BLaER1 treated with 17β-estradiol and CSF1 and Interleukin-3, amounts not matched to agents 10 nM and 100 nM (cell line): ENCODE measurements around the gene WNK2.
"Not testable (repeated sequence)": the region's sequence is repeated elsewhere in the genome, so short reads cannot be mapped to it uniquely, and the experiment has no call there.

Source experiments
- H3K27ac ChIP-seq, 11 experiments: shearing (Covaris generic); formaldehyde crosslinking; 2 replicates each; pipeline ENCODE4 v1.8.1; 2022
- H3K27me3 ChIP-seq, 11 experiments: shearing (Covaris generic); formaldehyde crosslinking; 2 replicates each; pipeline ENCODE4 v1.8.1; 2022
- H3K36me3 ChIP-seq, 11 experiments: shearing (Covaris generic); formaldehyde crosslinking; 2 replicates each; pipeline ENCODE4 v1.8.1; 2022
- H3K4me1 ChIP-seq, 10 experiments: shearing (Covaris generic); formaldehyde crosslinking; 2 replicates each; pipeline ENCODE4 v1.8.1; 2022
- H3K4me2 ChIP-seq, 11 experiments: shearing (Covaris generic); formaldehyde crosslinking; 2 replicates each; pipeline ENCODE4 v1.8.1; 2022
- H3K4me3 ChIP-seq, 10 experiments: shearing (Covaris generic); formaldehyde crosslinking; 2 replicates each; pipeline ENCODE4 v1.8.1; 2022
- H3K9ac ChIP-seq, 11 experiments: shearing (Covaris generic); formaldehyde crosslinking; 2 replicates each; pipeline ENCODE4 v1.8.1; 2022
- H3K9me3 ChIP-seq, 11 experiments: shearing (Covaris generic); formaldehyde crosslinking; replicated peaks in 1 of 11; 2 replicates each; pipeline ENCODE4 v1.8.1; 2022
- H4K20me1 ChIP-seq, 11 experiments: shearing (Covaris generic); formaldehyde crosslinking; 2 replicates each; pipeline ENCODE4 v1.8.1; 2022
- Cebpa-rat ChIP-seq, 11 experiments: shearing (Covaris generic); IDR thresholded peaks; 2 replicates each; pipeline ENCODE4 v1.8.1; 2022

Gene WNK2

GRCh38 chr9:93343663-93344062, 159.7 kb downstream of the WNK2 start:
- no peak overlapping the region for H3K27ac ChIP-seq
- peaks cover 0 to under 1% (median 0%) of the 10 kb centered on the region in 11 experiments; a peak in 2 of 22 replicates for H3K36me3 ChIP-seq
- no peak overlapping the region for H3K4me3 ChIP-seq
- H3K9me3 ChIP-seq = peaks cover 31 to 41% (median 35%) of the 10 kb centered on the region in 11 experiments
- H4K20me1 ChIP-seq = no peaks in the 10 kb centered on the region
- H3K4me1 ChIP-seq = no peaks in the 10 kb centered on the region
- peaks cover 26 to 36% (median 31%) of the 10 kb centered on the region in 11 experiments for H3K27me3 ChIP-seq
- no peak for TF ChIP-seq Cebpa-rat (IDR thresholded peaks at IDR 0.05)
- H3K4me2 ChIP-seq = no peak overlapping the region
- no peak overlapping the region for H3K9ac ChIP-seq

GRCh38 chr9:93345643-93346230, 161.8 kb downstream of the WNK2 start:
- Histone ChIP-seq H3K36me3 (no peaks in the 10 kb centered on the region), H3K9me3 (peaks cover 15 to 22% (median 19%) of the 10 kb centered on the region in 11 experiments), H3K4me3 (peak overlapping the region in 2 of 10 experiments; percentile 18 to 24; a peak in 2 of 20 replicates), H3K9ac (no peak overlapping the region), H3K4me1 (no peaks in the 10 kb centered on the region), H3K4me2 (no peak overlapping the region; a peak in 1 of 22 replicates), H4K20me1 (no peaks in the 10 kb centered on the region), H3K27ac (no peak overlapping the region), H3K27me3 (peaks cover 26 to 36% (median 31%) of the 10 kb centered on the region in 11 experiments)
- no peak for TF ChIP-seq Cebpa-rat (IDR thresholded peaks at IDR 0.05)

GRCh38 chr9:93346231-93347112, 162.5 kb downstream of the WNK2 start:
- TF ChIP-seq Cebpa-rat (IDR thresholded peaks at IDR 0.05) = no peak
- Histone ChIP-seq H3K27ac (no peak overlapping the region), H3K4me2 (peak overlapping the region in 1 of 11 experiments; percentile 23; a peak in 1 of 22 replicates), H3K9me3 (peaks cover 15 to 22% (median 19%) of the 10 kb centered on the region in 11 experiments), H3K36me3 (no peaks in the 10 kb centered on the region), H3K4me3 (peak overlapping the region in 2 of 10 experiments; percentile 18 to 24; a peak in 2 of 20 replicates), H3K27me3 (peaks cover 26 to 36% (median 31%) of the 10 kb centered on the region in 11 experiments), H4K20me1 (no peaks in the 10 kb centered on the region), H3K9ac (no peak overlapping the region), H3K4me1 (no peaks in the 10 kb centered on the region)

GRCh38 chr9:93347371-93347975, 163.5 kb downstream of the WNK2 start:
- Histone ChIP-seq H3K9me3 (peaks cover 15 to 22% (median 19%) of the 10 kb centered on the region in 11 experiments), H3K27me3 (peaks cover 26 to 36% (median 31%) of the 10 kb centered on the region in 11 experiments)
- not testable (repeated sequence) for H3K9ac ChIP-seq, H3K36me3 ChIP-seq, H3K4me3 ChIP-seq, H3K4me1 ChIP-seq, H3K4me2 ChIP-seq, H4K20me1 ChIP-seq, H3K27ac ChIP-seq

- not testable (repeated sequence) for H3K4me3 ChIP-seq, H3K36me3 ChIP-seq, H3K27me3 ChIP-seq, H3K27ac ChIP-seq, H3K4me1 ChIP-seq, H3K9ac ChIP-seq, H4K20me1 ChIP-seq, H3K4me2 ChIP-seq
- peaks cover 0 to 10% (median 2%) of the 10 kb centered on the region in 11 experiments; a peak in 11 of 22 replicates for H3K9me3 ChIP-seq
Observed at GRCh38 chr9:93353413-93354310, 169.7 kb downstream of the WNK2 start.

- H3K27me3 ChIP-seq = no peaks in the 10 kb centered on the region
- peaks cover 0 to 7% (median 0%) of the 10 kb centered on the region in 10 experiments; a peak in 1 of 20 replicates for H3K4me1 ChIP-seq
- H3K36me3 ChIP-seq = no peaks in the 10 kb centered on the region
- no peak overlapping the region for H3K9ac ChIP-seq
- H3K4me3 ChIP-seq = no peak overlapping the region
- H3K27ac ChIP-seq = no peak overlapping the region
- H3K4me2 ChIP-seq = no peak overlapping the region
- H3K9me3 ChIP-seq = peaks cover 6 to 18% (median 9%) of the 10 kb centered on the region in 11 experiments
- H4K20me1 ChIP-seq = no peaks in the 10 kb centered on the region
- TF ChIP-seq Cebpa-rat (IDR thresholded peaks at IDR 0.05) = no peak
Observed at GRCh38 chr9:93354451-93354850, 170.5 kb downstream of the WNK2 start.

GRCh38 chr9:93355827-93356226, 171.9 kb downstream of the WNK2 start:
- H3K9ac ChIP-seq = no peak overlapping the region
- TF ChIP-seq Cebpa-rat (IDR thresholded peaks at IDR 0.05) = no peak
- peaks cover 20 to 32% (median 23%) of the 10 kb centered on the region in 11 experiments for H3K9me3 ChIP-seq
- no peak overlapping the region for H3K27ac ChIP-seq
- no peaks in the 10 kb centered on the region for H4K20me1 ChIP-seq
- H3K27me3 ChIP-seq = no peaks in the 10 kb centered on the region
- H3K4me1 ChIP-seq = peaks cover 0 to 7% (median 0%) of the 10 kb centered on the region in 10 experiments; a peak in 1 of 20 replicates
- H3K4me3 ChIP-seq = no peak overlapping the region
- H3K36me3 ChIP-seq = no peaks in the 10 kb centered on the region
- no peak overlapping the region for H3K4me2 ChIP-seq

GRCh38 chr9:93357649-93358048, 173.7 kb downstream of the WNK2 start:
- no peak overlapping the region for H3K4me3 ChIP-seq
- no peaks in the 10 kb centered on the region for H4K20me1 ChIP-seq
- H3K9me3 ChIP-seq = peaks cover 36 to 50% (median 41%) of the 10 kb centered on the region in 11 experiments
- no peak overlapping the region for H3K9ac ChIP-seq
- 0 out of 22 replicates have a peak overlapping the region, but pooled peaks of 2 of the 11 experiments have one; percentile 14 to 15 for H3K4me2 ChIP-seq
- no peak overlapping the region for H3K27ac ChIP-seq
- no peak for TF ChIP-seq Cebpa-rat (IDR thresholded peaks at IDR 0.05)
- peaks cover 0 to 7% (median 0%) of the 10 kb centered on the region in 10 experiments; a peak in 1 of 20 replicates for H3K4me1 ChIP-seq
- peaks cover 0 to 4% (median 0%) of the 10 kb centered on the region in 11 experiments; a peak in 1 of 22 replicates for H3K36me3 ChIP-seq
- H3K27me3 ChIP-seq = no peaks in the 10 kb centered on the region

- H3K36me3 ChIP-seq, H3K9ac ChIP-seq, H3K27ac ChIP-seq, H3K4me2 ChIP-seq, H3K4me3 ChIP-seq, H3K4me1 ChIP-seq, H3K27me3 ChIP-seq, H4K20me1 ChIP-seq: not testable (repeated sequence)
- H3K9me3 ChIP-seq = peaks cover 43 to 67% (median 52%) of the 10 kb centered on the region in 11 experiments
Observed at GRCh38 chr9:93359907-93360306, 176.0 kb downstream of the WNK2 start.
